BE2C (cell line): ENCODE measurements around the gene MRAP2.

Experiments used
- DNase-seq: peaks from one replicate; pipeline ENCODE4 v3.0.0-alpha.2; 2020
- H3K27me3 ChIP-seq: fragments of 250-450 bp; sonication (Bioruptor Pico); 2 replicates; pipeline ENCODE4 v1.5.1; 2020; ENCODE audit warnings: mild to moderate bottlenecking
- H3K36me3 ChIP-seq: fragments of 250-450 bp; sonication (Bioruptor Pico); 2 replicates; pipeline ENCODE4 v1.5.1; 2020; ENCODE audit warnings: mild to moderate bottlenecking
- H3K4me1 ChIP-seq: fragments of 250-450 bp; sonication (Bioruptor Pico); 2 replicates; pipeline ENCODE4 v1.5.1; 2020
- H3K4me3 ChIP-seq: 2 replicates; pipeline ENCODE4 v1.5.1; 2011; ENCODE audit warnings: low read depth, low read length
- H3K9me3 ChIP-seq: fragments of 250-450 bp; sonication (Bioruptor Pico); 2 replicates; pipeline ENCODE4 v1.5.1; 2020
- TF ChIP-seq, protein P1 (sequence below): IDR thresholded peaks from 2 replicates; pipeline ENCODE4 v1.5.1; 2012; ENCODE audit warnings: mild to moderate bottlenecking, low read depth, low read length

MRAP2 gene

GRCh38 chr6:84001119-84001518 is 32.5 kb upstream of the MRAP2 start:
- H3K36me3 ChIP-seq = no peaks in the 10 kb centered on the region
- H3K4me1 ChIP-seq = peaks cover 5% of the 10 kb centered on the region
- H3K27me3 ChIP-seq = no peaks in the 10 kb centered on the region
- H3K9me3 ChIP-seq = no peaks in the 10 kb centered on the region; the same call in 1 of the 2 replicates
- TF ChIP-seq, protein P1, sequence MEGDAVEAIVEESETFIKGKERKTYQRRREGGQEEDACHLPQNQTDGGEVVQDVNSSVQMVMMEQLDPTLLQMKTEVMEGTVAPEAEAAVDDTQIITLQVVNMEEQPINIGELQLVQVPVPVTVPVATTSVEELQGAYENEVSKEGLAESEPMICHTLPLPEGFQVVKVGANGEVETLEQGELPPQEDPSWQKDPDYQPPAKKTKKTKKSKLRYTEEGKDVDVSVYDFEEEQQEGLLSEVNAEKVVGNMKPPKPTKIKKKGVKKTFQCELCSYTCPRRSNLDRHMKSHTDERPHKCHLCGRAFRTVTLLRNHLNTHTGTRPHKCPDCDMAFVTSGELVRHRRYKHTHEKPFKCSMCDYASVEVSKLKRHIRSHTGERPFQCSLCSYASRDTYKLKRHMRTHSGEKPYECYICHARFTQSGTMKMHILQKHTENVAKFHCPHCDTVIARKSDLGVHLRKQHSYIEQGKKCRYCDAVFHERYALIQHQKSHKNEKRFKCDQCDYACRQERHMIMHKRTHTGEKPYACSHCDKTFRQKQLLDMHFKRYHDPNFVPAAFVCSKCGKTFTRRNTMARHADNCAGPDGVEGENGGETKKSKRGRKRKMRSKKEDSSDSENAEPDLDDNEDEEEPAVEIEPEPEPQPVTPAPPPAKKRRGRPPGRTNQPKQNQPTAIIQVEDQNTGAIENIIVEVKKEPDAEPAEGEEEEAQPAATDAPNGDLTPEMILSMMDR = no peak
- no peak overlapping the region for H3K4me3 ChIP-seq
- DNase-seq = no peak

DNA sequence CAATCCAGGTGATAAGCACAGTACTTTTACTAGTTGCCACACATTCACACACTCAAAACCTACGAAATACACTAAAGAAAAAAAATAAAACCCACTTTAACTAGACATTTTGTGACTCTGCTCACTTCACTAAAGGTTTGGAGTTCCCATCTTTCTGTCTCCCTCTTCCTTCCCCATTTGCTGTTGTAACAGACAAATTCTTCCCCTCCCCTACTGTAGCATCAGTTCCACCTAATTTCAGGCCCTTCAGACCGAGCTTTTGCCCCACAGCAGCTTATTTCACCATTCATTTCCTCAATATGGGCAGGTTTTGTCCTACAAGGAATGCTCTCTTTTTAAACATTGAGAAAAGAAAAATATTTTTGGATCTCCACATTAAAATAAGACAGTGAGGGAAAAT is 31.3 kb upstream of the MRAP2 start:
- no peak for DNase-seq
- H3K4me1 ChIP-seq = peaks cover 5% of the 10 kb centered on the region
- H3K9me3 ChIP-seq = no peaks in the 10 kb centered on the region; the same call in 1 of the 2 replicates
- no peak overlapping the region for H3K4me3 ChIP-seq
- TF ChIP-seq, protein P1 = no peak
- no peaks in the 10 kb centered on the region for H3K36me3 ChIP-seq
- H3K27me3 ChIP-seq = no peaks in the 10 kb centered on the region

DNA sequence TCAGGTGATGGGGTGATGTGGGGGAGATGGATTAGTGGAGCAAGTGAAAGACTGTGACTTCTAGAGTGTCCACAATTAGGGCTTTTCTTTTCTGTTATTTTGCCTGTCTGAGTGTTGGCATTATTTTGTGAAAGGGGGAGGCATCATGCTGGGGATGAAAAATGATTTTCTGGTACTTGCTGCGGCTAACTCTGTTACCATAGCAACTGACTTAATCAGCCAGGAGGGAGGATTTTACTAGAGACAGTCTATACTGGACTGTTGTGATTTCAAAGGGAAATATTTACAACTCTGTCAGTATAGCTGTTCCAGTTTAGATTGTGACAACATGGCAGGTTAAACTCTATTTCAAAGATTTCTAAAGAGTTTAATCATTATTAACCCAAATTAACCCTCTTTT is 30.4 kb upstream of the MRAP2 start:
- no peak for DNase-seq
- TF ChIP-seq, protein P1 = no peak
- H3K4me3 ChIP-seq = no peak overlapping the region

DNA sequence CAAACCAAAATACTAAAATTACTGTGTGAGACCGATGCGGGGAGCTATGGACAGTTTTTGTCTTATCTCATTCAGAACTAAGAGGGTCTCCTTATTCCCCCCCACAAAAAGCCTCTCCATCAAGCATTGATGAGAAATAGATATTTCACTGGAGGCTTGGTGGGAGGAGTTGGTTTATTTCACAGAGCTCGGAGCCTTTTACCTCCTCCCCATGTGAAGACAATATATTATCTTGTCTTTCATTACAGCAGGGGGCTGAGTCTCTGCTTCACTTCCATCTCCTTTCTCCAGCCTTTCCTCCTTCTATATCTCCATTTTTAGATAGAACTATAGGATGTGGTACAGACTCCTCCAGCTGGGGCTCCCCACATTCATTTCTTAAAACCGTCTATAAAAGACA is 29.9 kb upstream of the MRAP2 start:
- peaks cover 5% of the 10 kb centered on the region for H3K4me1 ChIP-seq
- H3K4me3 ChIP-seq = no peak overlapping the region
- H3K36me3 ChIP-seq = no peaks in the 10 kb centered on the region
- H3K27me3 ChIP-seq = no peaks in the 10 kb centered on the region
- TF ChIP-seq, protein P1 = no peak
- no peaks in the 10 kb centered on the region for H3K9me3 ChIP-seq
- DNase-seq = no peak

More for the DNA sequence above, 30.4 kb upstream of the MRAP2 start:
- Histone ChIP-seq H3K27me3 (no peaks in the 10 kb centered on the region), H3K36me3 (no peaks in the 10 kb centered on the region), H3K9me3 (no peaks in the 10 kb centered on the region), H3K4me1 (peaks cover 5% of the 10 kb centered on the region)

DNA sequence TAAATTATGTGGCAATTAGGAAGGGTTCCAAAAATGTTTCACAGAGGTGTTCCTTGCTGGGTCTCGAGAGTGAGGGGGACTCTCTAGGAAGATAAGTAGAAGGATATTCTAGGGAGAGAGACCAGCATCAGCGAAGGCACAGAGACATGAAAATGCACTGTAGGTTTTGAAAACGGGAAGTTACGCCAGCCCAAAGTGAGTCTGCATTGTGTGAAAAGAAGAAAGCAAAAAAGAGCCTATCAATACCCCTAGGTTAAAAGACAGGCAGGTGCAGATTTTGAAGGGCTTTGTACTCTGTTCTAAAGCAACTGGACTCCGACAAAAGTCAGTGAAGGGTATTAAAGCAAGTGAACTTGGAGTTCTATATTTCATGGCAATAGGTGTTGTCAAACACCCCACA is 25.7 kb upstream of the MRAP2 start:
- Histone ChIP-seq H3K27me3 (no peaks in the 10 kb centered on the region), H3K4me3 (no peak overlapping the region), H3K9me3 (no peaks in the 10 kb centered on the region), H3K4me1 (no peaks in the 10 kb centered on the region), H3K36me3 (no peaks in the 10 kb centered on the region)
- TF ChIP-seq, protein P1 = no peak
- no peak for DNase-seq

GRCh38 chr6:84013354-84013753 is 20.2 kb upstream of the MRAP2 start:
- Histone ChIP-seq H3K9me3 (no peaks in the 10 kb centered on the region), H3K36me3 (no peaks in the 10 kb centered on the region), H3K4me1 (peaks cover 31% of the 10 kb centered on the region), H3K27me3 (no peaks in the 10 kb centered on the region), H3K4me3 (no peak overlapping the region)
- TF ChIP-seq, protein P1 = no peak
- no peak for DNase-seq
